GM23338 (cell line): Measurements from ENCODE around the gene CPT1A. TPM values are rescaled to one million over a fixed set of nuclear protein-coding genes. Genes with fewer than 3 reads are reported as not detected.

Experiments used
- ATAC-seq: fragments of 200-7000 bp; cut with Tn5 transposase; 3 replicates; pipeline ENCODE4 v1.9.1; 2020
- DNase-seq: peaks from one replicate; pipeline ENCODE4 v3.0.0-alpha.2; 2015; ENCODE audit warnings: low spot score
- H2AFZ ChIP-seq: fragments of 200-600 bp; sonication (generic); 2 replicates; pipeline ENCODE4 v1.8.0; 2016; ENCODE audit warnings: antibody characterized with exemption, mild to moderate bottlenecking, moderate library complexity
- H3F3A ChIP-seq: fragments of 200-600 bp; sonication (generic); replicated peaks from 2 replicates; pipeline ENCODE4 v1.8.0; 2017; ENCODE audit warnings: antibody characterized with exemption, mixed run types, low read depth
- H3K27ac ChIP-seq: fragments of 200-600 bp; sonication (generic); 2 replicates; pipeline ENCODE4 v1.6.1; 2016; ENCODE audit warnings: low read depth
- H3K27me3 ChIP-seq: fragments of 200-600 bp; sonication (generic); 2 replicates; pipeline ENCODE4 v1.8.0; 2016; ENCODE audit warnings: mild to moderate bottlenecking, mixed run types, moderate library complexity; ENCODE audit not compliant: insufficient read depth
- H3K36me3 ChIP-seq: fragments of 200-600 bp; sonication (generic); 2 replicates; pipeline ENCODE4 v1.8.0; 2016; ENCODE audit warnings: mild to moderate bottlenecking; ENCODE audit not compliant: insufficient read depth
- H3K4me1 ChIP-seq: fragments of 200-600 bp; sonication (generic); 2 replicates; pipeline ENCODE4 v1.8.0; 2016; ENCODE audit warnings: mild to moderate bottlenecking, moderate library complexity; ENCODE audit not compliant: insufficient read depth
- H3K4me2 ChIP-seq: fragments of 200-600 bp; sonication (generic); 2 replicates; pipeline ENCODE4 v1.7.1; 2017; ENCODE audit warnings: mixed run types
- H3K4me3 ChIP-seq: fragments of 200-600 bp; sonication (generic); 2 replicates; pipeline ENCODE4 v1.6.1; 2016; ENCODE audit warnings: mixed run types
- H3K79me2 ChIP-seq: fragments of 200-600 bp; sonication (generic); replicated peaks from 2 replicates; pipeline ENCODE4 v1.8.0; 2017; ENCODE audit warnings: mild to moderate bottlenecking; ENCODE audit not compliant: insufficient read depth
- H3K9me2 ChIP-seq: fragments of 200-600 bp; sonication (generic); 2 replicates; pipeline ENCODE4 v1.8.0; 2017; ENCODE audit not compliant: insufficient read depth
- H4K20me1 ChIP-seq: fragments of 200-600 bp; sonication (generic); replicated peaks from 2 replicates; pipeline ENCODE4 v1.8.0; 2017; ENCODE audit warnings: mild to moderate bottlenecking; ENCODE audit not compliant: insufficient read depth
- H3K27ac Mint-ChIP-seq: 2 replicates; pipeline ENCODE4 v1.8.0; 2020; ENCODE audit warnings: inconsistent platforms, mild to moderate bottlenecking, moderate library complexity, mixed read lengths
- H3K27me3 Mint-ChIP-seq: 3 replicates; pipeline ENCODE4 v1.8.0; 2022; ENCODE audit warnings: low read depth, mild to moderate bottlenecking, moderate library complexity, mixed read lengths, inconsistent platforms; ENCODE audit not compliant: insufficient read depth, poor library complexity
- H3K36me3 Mint-ChIP-seq: 3 replicates; pipeline ENCODE4 v1.8.0; 2021; ENCODE audit warnings: low read depth, mild to moderate bottlenecking, inconsistent platforms, moderate library complexity, mixed read lengths
- H3K4me1 Mint-ChIP-seq: 3 replicates; pipeline ENCODE4 v1.8.0; 2020; ENCODE audit warnings: mild to moderate bottlenecking, inconsistent platforms, mixed read lengths
- H3K4me3 Mint-ChIP-seq: 3 replicates; pipeline ENCODE4 v1.8.0; 2021; ENCODE audit warnings: moderate library complexity, mild to moderate bottlenecking, inconsistent platforms, mixed read lengths
- H3K9me3 Mint-ChIP-seq: 3 replicates; pipeline ENCODE4 v1.8.0; 2020; ENCODE audit warnings: moderate library complexity, mild to moderate bottlenecking, inconsistent platforms, mixed read lengths
- EZH2phosphoT487 ChIP-seq: fragments of 200-600 bp; sonication (generic); IDR thresholded peaks from one replicate; pipeline ENCODE4 v1.8.1; 2018; ENCODE audit warnings: antibody characterized with exemption; ENCODE audit not compliant: unreplicated experiment
- JUNB ChIP-seq: IDR thresholded peaks from one replicate; pipeline ENCODE4 v1.6.1; 2016; ENCODE audit warnings: antibody characterized with exemption; ENCODE audit not compliant: unreplicated experiment
- REST ChIP-seq: IDR thresholded peaks from one replicate; pipeline ENCODE4 v1.6.1; 2018; ENCODE audit warnings: antibody characterized with exemption; ENCODE audit not compliant: unreplicated experiment
- ZNF462 ChIP-seq: fragments of 250-450 bp; sonication (Bioruptor Pico); IDR thresholded peaks from 2 replicates; pipeline ENCODE4 v1.5.0; 2020; ENCODE audit warnings: mild to moderate bottlenecking, moderate library complexity
- polyA plus RNA-seq: library from polyadenylated mRNA; unstranded; fragments of >200 nt; fragmentation: Nextera tagmentation; extraction: Ambion mirVana; gene quantifications from 2 replicates; pipeline ENCODE4 v1.2.1, GENCODE V29; 2016
- total RNA-seq: library from RNA; depleted of rRNA; stranded (reverse); fragments of >200 nt; shearing (Covaris generic); gene quantifications from 2 replicates; pipeline ENCODE4 v1.2.3, GENCODE V29; 2014

The CPT1A gene
- total and polyA plus RNA-seq, 2 experiments from 2014 or later: 2.6 to 9.5 TPM

- no peak overlapping the region for H3K4me2 ChIP-seq
- no peaks in the 10 kb centered on the region for H3K4me1 ChIP-seq
- TF ChIP-seq EZH2phosphoT487: no peak
- TF ChIP-seq JUNB: no peak
- TF ChIP-seq ZNF462 (CRISPR knock-in tag): no peak
- TF ChIP-seq REST: no peak
- H4K20me1 ChIP-seq: no peaks in the 10 kb centered on the region
- H2AFZ ChIP-seq: no peak overlapping the region
- DNase-seq (no peak), ATAC-seq (no peak)
- no peaks in the 10 kb centered on the region; the same call in 2 of the 3 replicates for H3K4me1 Mint-ChIP-seq
- H3K4me3 ChIP-seq: no peak overlapping the region
- peaks cover 7% of the 10 kb centered on the region for H3K27me3 Mint-ChIP-seq
- no peaks in the 10 kb centered on the region for H3K9me2 ChIP-seq
- H3K36me3 Mint-ChIP-seq: no peaks in the 10 kb centered on the region; the same call in 2 of the 3 replicates
- no peaks in the 10 kb centered on the region for H3K79me2 ChIP-seq
- H3F3A ChIP-seq: no peaks in the 10 kb centered on the region
- H3K27ac Mint-ChIP-seq: no peak overlapping the region
- no peaks in the 10 kb centered on the region for H3K36me3 ChIP-seq
- H3K27ac ChIP-seq: no peak overlapping the region
- no peaks in the 10 kb centered on the region for H3K27me3 ChIP-seq
- peaks cover 2% of the 10 kb centered on the region; the same call in 1 of the 3 replicates for H3K9me3 Mint-ChIP-seq
- H3K4me3 Mint-ChIP-seq: no peak overlapping the region
Observed at GRCh38 chr11:68803766-68804165, 38.0 kb downstream of the CPT1A start.
